ENCODE measurements around the gene TMOD1.
"Not testable (repeated sequence)": the region's sequence is repeated elsewhere in the genome, so short reads cannot be mapped to it uniquely, and the experiment has no call there.

TMOD1 gene

GRCh38 chr9:97571664-97572063 is 70.2 kb downstream of the TMOD1 start:
- no peak for DNase-seq

- no peak for DNase-seq
These were observed 70.9 kb downstream of the TMOD1 start for GRCh38 chr9:97572196-97572891.

- no peak for DNase-seq
These were observed 71.5 kb downstream of the TMOD1 start for GRCh38 chr9:97572892-97573365.

GRCh38 chr9:97573482-97574073 is 72.1 kb downstream of the TMOD1 start:
- DNase-seq = no peak

GRCh38 chr9:97574101-97574571 is 72.7 kb downstream of the TMOD1 start:
- not testable (repeated sequence) for DNase-seq

- peak; percentile 63 for DNase-seq
These were observed 73.6 kb downstream of the TMOD1 start for GRCh38 chr9:97574921-97575672.

GRCh38 chr9:97575673-97576200 is 74.3 kb downstream of the TMOD1 start:
- DNase-seq = no peak

GRCh38 chr9:97577051-97577450 is 75.6 kb downstream of the TMOD1 start:
- no peak for DNase-seq

GRCh38 chr9:97578846-97579245 is 77.4 kb downstream of the TMOD1 start:
- DNase-seq = no peak

GRCh38 chr9:97579914-97580313 is 78.4 kb downstream of the TMOD1 start:
- DNase-seq = no peak

- not testable (repeated sequence) for DNase-seq
These were observed 80.1 kb downstream of the TMOD1 start for GRCh38 chr9:97581590-97581989.

- DNase-seq = not testable (repeated sequence)
These were observed 83.3 kb downstream of the TMOD1 start for GRCh38 chr9:97584778-97585177.

- not testable (repeated sequence) for DNase-seq
These were observed 85.4 kb downstream of the TMOD1 start for GRCh38 chr9:97586909-97587308.

- DNase-seq = no peak
These were observed 90.1 kb downstream of the TMOD1 start for GRCh38 chr9:97591535-97591934.

- peak; percentile 43 for DNase-seq
These were observed 90.7 kb downstream of the TMOD1 start for GRCh38 chr9:97592126-97592525.

- DNase-seq = no peak
These were observed 92.5 kb downstream of the TMOD1 start for GRCh38 chr9:97593960-97594359.

- no peak for DNase-seq
These were observed 93.0 kb downstream of the TMOD1 start for GRCh38 chr9:97594381-97594921.

GRCh38 chr9:97596906-97597305 is 95.4 kb downstream of the TMOD1 start:
- no peak for DNase-seq

GRCh38 chr9:97598461-97599288 is 97.2 kb downstream of the TMOD1 start:
- DNase-seq = peak; percentile 94

GRCh38 chr9:97599314-97599846 is 97.9 kb downstream of the TMOD1 start:
- DNase-seq = no peak

GRCh38 chr9:97600531-97601227 is 99.2 kb downstream of the TMOD1 start:
- no peak for DNase-seq
